ENCODE measurements around the gene CBFA2T3.
A peak's percentile ranks its signal among the peaks of the same experiment; 100 is the strongest.

CBFA2T3 gene

GRCh38 chr16:88850531-88851199 lies 126.3 kb downstream of the CBFA2T3 start:
- no peak overlapping the region for H3K4me3 ChIP-seq (ENCODE audit: low read depth, low read length)
- no peak for TF ChIP-seq CTCF (conservative IDR thresholded peaks at IDR 0.05; ENCODE audit: low read depth, low read length)
- DNase-seq (ENCODE audit: low read depth) = no peak

- TF ChIP-seq CTCF (conservative IDR thresholded peaks at IDR 0.05; ENCODE audit: low read depth, low read length) = no peak
- no peak overlapping the region for H3K4me3 ChIP-seq (ENCODE audit: low read depth, low read length)
- DNase-seq (ENCODE audit: low read depth) = no peak
Observed at GRCh38 chr16:88848557-88848956, 128.4 kb downstream of the CBFA2T3 start.

GRCh38 chr16:88847654-88848053 lies 129.4 kb downstream of the CBFA2T3 start:
- no peak for DNase-seq (ENCODE audit: low read depth)

GRCh38 chr16:88846088-88846487 lies 130.9 kb downstream of the CBFA2T3 start:
- peak; percentile 16 for DNase-seq (ENCODE audit: low read depth)
- H3K4me3 ChIP-seq (ENCODE audit: low read depth, low read length) = no peak overlapping the region
- no peak for TF ChIP-seq CTCF (conservative IDR thresholded peaks at IDR 0.05; ENCODE audit: low read depth, low read length)

More at GRCh38 chr16:88847654-88848053, 129.4 kb downstream of the CBFA2T3 start:
- TF ChIP-seq CTCF (conservative IDR thresholded peaks at IDR 0.05; ENCODE audit: low read depth, low read length) = no peak
- H3K4me3 ChIP-seq (ENCODE audit: low read depth, low read length) = no peak overlapping the region

- TF ChIP-seq CTCF (conservative IDR thresholded peaks at IDR 0.05; ENCODE audit: low read depth, low read length) = peak; percentile 38
- no peak overlapping the region for H3K4me3 ChIP-seq (ENCODE audit: low read depth, low read length)
- no peak for DNase-seq (ENCODE audit: low read depth)
Observed at GRCh38 chr16:88844419-88845036, 132.5 kb downstream of the CBFA2T3 start.

- DNase-seq (ENCODE audit: low read depth) = no peak
- no peak for TF ChIP-seq CTCF (conservative IDR thresholded peaks at IDR 0.05; ENCODE audit: low read depth, low read length)
- no peak overlapping the region for H3K4me3 ChIP-seq (ENCODE audit: low read depth, low read length)
Observed at GRCh38 chr16:88843256-88843655, 133.8 kb downstream of the CBFA2T3 start.

GRCh38 chr16:88842806-88843205 lies 134.2 kb downstream of the CBFA2T3 start:
- H3K4me3 ChIP-seq (ENCODE audit: low read depth, low read length) = no peak overlapping the region
- TF ChIP-seq CTCF (conservative IDR thresholded peaks at IDR 0.05; ENCODE audit: low read depth, low read length) = no peak

More at GRCh38 chr16:88842806-88843205, 134.2 kb downstream of the CBFA2T3 start:
- no peak for DNase-seq (ENCODE audit: low read depth)
